ENCODE measurements around the gene GMEB2. TPM values are rescaled to one million over a fixed set of nuclear protein-coding genes. Genes with fewer than 3 reads are reported as not detected.

The GMEB2 gene
- total and polyA plus RNA-seq, 10 of the 15 experiments (the other 5 are each of a cell fraction or from before 2014, with no cell fraction given): 0.08 to 15.1 (median 6.9) TPM

DNA sequence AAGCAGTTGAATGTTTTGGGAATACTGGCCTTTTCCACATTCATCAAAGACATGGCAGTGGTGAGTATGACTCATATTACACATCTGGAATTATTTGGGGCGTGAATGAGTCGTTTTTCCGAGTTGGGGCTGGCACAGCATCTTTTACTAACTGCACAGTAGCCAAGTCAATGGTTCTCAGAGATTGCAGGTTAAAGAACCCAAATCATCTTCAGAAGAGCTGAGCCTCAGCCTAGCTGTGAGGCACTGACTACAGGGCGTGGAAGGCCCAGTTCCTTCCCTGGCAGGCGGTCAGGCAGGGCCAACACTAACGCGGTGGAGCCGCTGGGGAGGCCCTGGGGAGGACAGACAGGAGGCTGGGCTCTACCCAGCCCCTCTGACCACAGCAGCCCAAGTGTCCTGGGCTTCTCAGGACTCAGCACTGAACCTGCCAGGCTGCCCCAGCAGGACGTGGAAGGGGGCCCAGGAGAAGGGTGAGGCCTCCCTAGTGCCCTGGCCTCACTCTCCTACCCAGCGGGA is 32.8 kb downstream of the GMEB2 start (continued):
- TF ChIP-seq E2F4 (IDR thresholded peaks at IDR 0.05; ENCODE audit: low read depth, low read length) (no peak), HDAC2 (IDR thresholded peaks at IDR 0.05) (no peak), BACH1 (IDR thresholded peaks at IDR 0.05; ENCODE audit: borderline replicate concordance) (no peak), RCOR1 (conservative IDR thresholded peaks at IDR 0.05; ENCODE audit: low read depth, low read length) (no peak), BRCA1 (IDR thresholded peaks at IDR 0.05; ENCODE audit: low read depth, low read length) (no peak)
- TF ChIP-seq, protein P1, sequence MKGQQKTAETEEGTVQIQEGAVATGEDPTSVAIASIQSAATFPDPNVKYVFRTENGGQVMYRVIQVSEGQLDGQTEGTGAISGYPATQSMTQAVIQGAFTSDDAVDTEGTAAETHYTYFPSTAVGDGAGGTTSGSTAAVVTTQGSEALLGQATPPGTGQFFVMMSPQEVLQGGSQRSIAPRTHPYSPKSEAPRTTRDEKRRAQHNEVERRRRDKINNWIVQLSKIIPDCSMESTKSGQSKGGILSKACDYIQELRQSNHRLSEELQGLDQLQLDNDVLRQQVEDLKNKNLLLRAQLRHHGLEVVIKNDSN (IDR thresholded peaks at IDR 0.05; ENCODE audit: borderline replicate concordance, extremely low read length, insufficient read depth, low read depth, low read length): no peak
- TF ChIP-seq, protein P2, sequence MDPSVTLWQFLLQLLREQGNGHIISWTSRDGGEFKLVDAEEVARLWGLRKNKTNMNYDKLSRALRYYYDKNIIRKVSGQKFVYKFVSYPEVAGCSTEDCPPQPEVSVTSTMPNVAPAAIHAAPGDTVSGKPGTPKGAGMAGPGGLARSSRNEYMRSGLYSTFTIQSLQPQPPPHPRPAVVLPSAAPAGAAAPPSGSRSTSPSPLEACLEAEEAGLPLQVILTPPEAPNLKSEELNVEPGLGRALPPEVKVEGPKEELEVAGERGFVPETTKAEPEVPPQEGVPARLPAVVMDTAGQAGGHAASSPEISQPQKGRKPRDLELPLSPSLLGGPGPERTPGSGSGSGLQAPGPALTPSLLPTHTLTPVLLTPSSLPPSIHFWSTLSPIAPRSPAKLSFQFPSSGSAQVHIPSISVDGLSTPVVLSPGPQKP (IDR thresholded peaks at IDR 0.05; ENCODE audit: low read depth, low read length): no peak

GRCh38 chr20:63592661-63593060 is 34.2 kb downstream of the GMEB2 start:
- DNase-seq (ENCODE audit: low read depth, low spot score) (no peak), ATAC-seq (no peak), FAIRE-seq (no peak)
- Histone ChIP-seq H3K27me3 (replicated peaks in 1 of 2; ENCODE audit: control insufficient read depth in 2 of 2, insufficient read depth in 2 of 2, low read length in 1 of 2) (no peaks in the 10 kb centered on the region), H3K79me2 (ENCODE audit: control insufficient read depth, insufficient read depth, low read length) (no peaks in the 10 kb centered on the region), H3K9me3 (replicated peaks; ENCODE audit: control insufficient read depth, insufficient read depth, low read length) (no peaks in the 10 kb centered on the region), H3K4me1 (ENCODE audit: control insufficient read depth, insufficient read depth, low read length) (no peaks in the 10 kb centered on the region), H2AFZ (ENCODE audit: control insufficient read depth, low read depth, low read length) (no peak overlapping the region), H3K4me3 (no peak overlapping the region), H3K36me3 (ENCODE audit: control insufficient read depth in 2 of 2, insufficient read depth in 2 of 2, low read length in 1 of 2) (peaks cover 4 to 7% of the 10 kb centered on the region in 2 experiments; a peak in 3 of 4 replicates), H3K9ac (ENCODE audit: control insufficient read depth, insufficient read depth, low read length) (no peak overlapping the region), H3K4me2 (ENCODE audit: control insufficient read depth, insufficient read depth) (no peak overlapping the region), H3K27ac (ENCODE audit: control insufficient read depth, insufficient read depth) (no peak overlapping the region), H4K20me1 (ENCODE audit: control insufficient read depth, insufficient read depth) (no peaks in the 10 kb centered on the region)
- ChIA-PET SMC1A (ENCODE audit: uncharacterized antibody, unreplicated experiment) (no interaction called here), POLR2A (no interaction called here), CTCF (no interaction called here), RAD21 (ENCODE audit: unreplicated experiment) (no interaction called here)
- no TSS peak for BruUV-seq (replicated peaks)
- 89% methylated on average over 13 of the region's 13 CpGs for WGBS (ENCODE audit: insufficient coverage, insufficient replicate concordance, low lambda C conversion rate, missing lambda C conversion rate)
- in situ Hi-C loops (cut with MboI): no loop called here
- intact Hi-C loops (cut with micrococcal nuclease; ENCODE audit: unreplicated experiment): no loop called here
- no peak for TF ChIP-seq FOXM1 (IDR thresholded peaks at IDR 0.05; ENCODE audit: low read depth, low read length)
- TF ChIP-seq PBX3 (IDR thresholded peaks at IDR 0.05; ENCODE audit: insufficient replicate concordance, low read depth, low read length): no peak
- no peak for TF ChIP-seq SREBF2 (IDR thresholded peaks at IDR 0.05; ENCODE audit: low read length)
- TF ChIP-seq BMI1 (IDR thresholded peaks at IDR 0.05; ENCODE audit: borderline replicate concordance): no peak
- no peak for TF ChIP-seq LARP7 (IDR thresholded peaks at IDR 0.05)
- no peak for TF ChIP-seq BCLAF1 (IDR thresholded peaks at IDR 0.05)
- no peak for TF ChIP-seq ZBTB33 (IDR thresholded peaks at IDR 0.05)
